Measurements from ENCODE around the gene SLC4A5. TPM values are rescaled to one million over a fixed set of nuclear protein-coding genes. Genes with fewer than 3 reads are reported as not detected.

The SLC4A5 gene
- total and polyA plus RNA-seq, 2 of the 8 experiments (the other 6 are each of a cell fraction or from before 2014, with no cell fraction given) = 0.42 to 0.52 TPM

GRCh38 chr2:74387346-74387745 is 44.1 kb upstream of the SLC4A5 start (continued):
- TF ChIP-seq CHD7 (IDR thresholded peaks at IDR 0.05; ENCODE audit: insufficient replicate concordance, low read length) = no peak
- TF ChIP-seq JUN (IDR thresholded peaks at IDR 0.05; ENCODE audit: low read depth, low read length) = no peak
- no peak for TF ChIP-seq JUND (IDR thresholded peaks at IDR 0.05; ENCODE audit: low read length)

All from H1 (cell line).